ENCODE data around the gene RPRD1B.
"Not testable (repeated sequence)": the region's sequence is repeated elsewhere in the genome, so short reads cannot be mapped to it uniquely, and the experiment has no call there.

RPRD1B gene

DNA sequence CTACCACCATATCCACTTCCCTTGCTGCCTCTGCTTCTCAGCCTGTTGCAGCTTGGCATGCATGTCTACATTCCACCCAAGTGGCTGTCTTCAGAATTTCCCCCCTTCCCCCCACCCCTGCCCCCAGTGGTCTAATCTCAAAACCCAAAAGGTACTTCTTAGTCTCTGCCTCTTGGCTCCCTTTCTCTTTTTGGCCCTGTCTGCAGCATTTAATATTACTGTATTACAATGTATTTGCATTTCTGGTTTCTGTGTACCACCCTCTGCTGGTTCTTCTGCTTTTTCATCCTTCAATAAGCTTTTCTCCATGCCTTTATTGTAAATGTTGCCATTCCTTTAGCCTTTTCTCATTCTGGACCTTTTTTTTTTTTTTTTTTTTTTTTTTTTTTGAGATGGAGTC, 43.0 kb downstream of the RPRD1B start:
- no peak for DNase-seq

- no peak for DNase-seq
Observed at GRCh38 chr20:38078084-38078483, 44.5 kb downstream of the RPRD1B start.

GRCh38 chr20:38079353-38079752, 45.8 kb downstream of the RPRD1B start:
- DNase-seq = no peak

DNA sequence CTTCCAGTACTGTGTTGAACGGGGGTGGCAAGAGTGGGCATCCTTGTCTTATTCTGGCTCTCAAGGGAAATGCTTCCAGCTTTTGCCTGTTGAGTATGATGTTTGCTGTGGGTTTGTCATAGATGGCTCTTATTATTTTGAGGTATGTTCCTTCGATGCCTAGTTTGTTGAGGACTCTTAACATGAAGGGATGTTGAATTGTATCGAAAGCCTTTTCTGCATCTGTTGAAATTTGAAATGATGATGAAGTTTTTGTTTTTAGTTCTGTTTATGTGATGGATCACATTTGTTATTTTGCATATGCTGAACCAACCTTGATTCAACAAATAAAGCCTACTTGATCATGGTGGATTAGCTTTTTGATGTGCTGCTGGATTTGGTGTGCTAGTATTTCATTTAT, 48.0 kb downstream of the RPRD1B start:
- no peak for DNase-seq

DNA sequence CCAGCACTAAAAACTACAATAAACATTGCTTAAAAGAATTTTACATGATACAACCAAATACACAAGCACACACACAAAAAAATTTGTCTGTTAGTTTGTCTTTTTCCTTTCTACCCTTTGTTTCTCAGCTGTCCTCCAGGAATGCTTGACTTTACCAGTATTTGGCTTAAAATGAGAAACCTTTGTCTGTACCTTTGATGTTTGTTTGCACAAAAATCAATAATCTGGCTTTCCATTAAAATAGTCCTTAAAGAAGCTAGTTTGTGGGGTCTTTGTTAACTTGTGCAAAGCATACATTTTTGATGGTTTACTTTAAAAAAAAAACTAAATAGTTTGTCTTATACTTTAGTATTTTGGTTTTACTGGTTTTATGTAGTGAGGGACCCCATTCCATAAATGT, 49.3 kb downstream of the RPRD1B start:
- DNase-seq = no peak

- DNase-seq = no peak
Observed at GRCh38 chr20:38083338-38084048, 49.9 kb downstream of the RPRD1B start.

- no peak for DNase-seq
Observed at GRCh38 chr20:38084425-38084951, 50.9 kb downstream of the RPRD1B start.

DNA sequence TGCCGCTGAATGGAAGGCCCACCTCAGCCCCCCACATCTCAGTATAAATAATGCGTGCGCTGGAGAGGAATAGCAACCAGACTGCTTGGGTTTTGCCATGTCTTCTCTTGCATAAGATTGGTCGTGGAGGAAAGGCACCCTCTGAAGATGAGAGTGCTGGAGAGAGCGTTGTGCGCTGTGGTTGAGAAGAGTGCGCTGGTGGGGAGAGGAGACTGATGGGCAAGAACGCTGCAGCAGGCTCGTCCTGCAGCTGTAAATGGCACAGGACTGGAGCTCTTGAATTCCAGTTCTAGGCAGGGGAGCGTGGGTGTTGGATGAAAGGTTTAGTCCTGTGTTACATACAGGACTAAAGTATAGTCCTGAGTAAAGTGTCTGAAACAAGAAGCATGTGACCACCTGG, 51.5 kb downstream of the RPRD1B start:
- no peak for DNase-seq

DNA sequence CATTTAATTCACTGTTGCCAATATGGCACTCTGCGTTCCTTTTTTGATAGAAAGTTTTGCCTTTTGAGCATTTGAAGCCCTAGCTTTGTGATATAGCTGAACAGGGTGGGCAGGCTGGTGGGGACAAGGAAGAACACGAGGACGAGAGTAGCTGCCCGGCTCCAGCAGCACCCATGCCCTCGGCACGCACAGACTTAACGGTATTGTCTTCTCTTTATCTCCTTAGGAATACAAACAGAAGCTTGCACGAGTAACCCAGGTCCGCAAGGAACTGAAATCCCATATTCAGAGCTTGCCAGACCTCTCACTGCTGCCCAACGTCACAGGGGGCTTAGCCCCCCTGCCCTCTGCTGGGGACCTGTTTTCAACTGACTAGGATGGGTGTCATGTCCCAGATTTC, 56.0 kb downstream of the RPRD1B start:
- DNase-seq = no peak

- no peak for DNase-seq
Observed at GRCh38 chr20:38090061-38090460, 56.5 kb downstream of the RPRD1B start.

DNA sequence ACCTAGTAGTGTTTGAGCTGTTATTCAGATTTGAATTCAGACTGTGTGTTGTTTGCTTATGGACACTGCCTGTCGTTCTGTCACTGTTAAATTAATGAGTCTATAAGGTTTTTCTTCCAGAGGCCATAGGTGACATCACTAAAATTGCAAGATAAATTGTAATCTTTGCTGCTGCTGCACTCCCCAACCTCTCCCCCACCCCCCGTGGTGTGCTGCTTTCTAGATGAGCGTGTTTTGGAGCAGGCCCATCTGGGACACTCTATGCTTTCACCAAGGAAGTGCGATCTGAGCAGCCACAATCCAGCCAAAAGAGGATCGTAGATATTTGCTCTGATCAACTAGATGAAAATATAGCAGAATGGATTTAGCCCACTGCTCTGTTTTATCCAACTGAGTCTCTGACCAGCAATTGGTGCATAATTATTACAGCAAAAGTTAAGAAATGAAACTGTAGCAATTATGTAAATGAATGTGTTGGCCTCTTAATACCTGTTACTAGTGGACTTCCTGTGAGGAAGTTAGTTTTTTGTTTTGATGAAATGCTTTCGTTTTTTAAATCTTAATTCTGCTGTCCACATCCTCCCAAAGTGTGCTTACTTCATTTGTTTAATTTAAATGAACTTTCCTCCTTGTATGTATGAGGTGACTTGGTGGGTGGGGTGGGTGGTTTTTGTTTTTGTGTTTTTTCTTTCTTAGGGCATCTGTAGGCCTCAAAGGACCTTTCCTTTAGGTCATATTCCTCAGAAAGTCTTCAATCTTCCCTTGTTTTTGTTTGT, 58.1 kb downstream of the RPRD1B start:
- no peak for DNase-seq

- DNase-seq = no peak
Observed at GRCh38 chr20:38092260-38092857, 58.8 kb downstream of the RPRD1B start.

- DNase-seq = no peak
Observed at GRCh38 chr20:38092915-38093314, 59.4 kb downstream of the RPRD1B start.

- no peak for DNase-seq
Observed at GRCh38 chr20:38093641-38094077, 60.1 kb downstream of the RPRD1B start.

GRCh38 chr20:38094373-38094891, 60.9 kb downstream of the RPRD1B start:
- DNase-seq = no peak

- DNase-seq = no peak
Observed at GRCh38 chr20:38095017-38095686, 61.6 kb downstream of the RPRD1B start.

- no peak for DNase-seq
Observed at GRCh38 chr20:38098952-38099351, 65.4 kb downstream of the RPRD1B start.

GRCh38 chr20:38102206-38102605, 68.7 kb downstream of the RPRD1B start:
- DNase-seq = not testable (repeated sequence)

DNA sequence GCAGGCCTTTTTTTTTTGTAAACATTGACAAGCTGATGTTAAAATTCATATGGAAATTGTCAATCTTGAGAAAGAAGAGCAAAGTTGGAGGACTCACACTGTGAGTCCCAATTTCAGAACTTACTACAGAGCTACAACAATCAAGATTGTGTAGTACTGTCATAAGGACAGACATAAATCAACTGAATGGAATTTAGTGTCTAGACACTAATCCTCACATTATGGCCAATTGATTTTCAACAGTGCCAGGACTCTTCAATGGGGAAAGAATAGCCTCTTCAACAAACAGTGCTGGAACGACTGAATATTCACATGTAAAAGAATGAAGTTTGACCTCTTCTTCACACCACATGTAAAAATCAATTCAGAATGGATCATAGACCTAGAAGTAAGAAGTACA, 70.7 kb downstream of the RPRD1B start:
- no peak for DNase-seq

GRCh38 chr20:38106461-38106860, 72.9 kb downstream of the RPRD1B start:
- DNase-seq = no peak

- DNase-seq = not testable (repeated sequence)
Observed at GRCh38 chr20:38107386-38107785, 73.8 kb downstream of the RPRD1B start.

DNA sequence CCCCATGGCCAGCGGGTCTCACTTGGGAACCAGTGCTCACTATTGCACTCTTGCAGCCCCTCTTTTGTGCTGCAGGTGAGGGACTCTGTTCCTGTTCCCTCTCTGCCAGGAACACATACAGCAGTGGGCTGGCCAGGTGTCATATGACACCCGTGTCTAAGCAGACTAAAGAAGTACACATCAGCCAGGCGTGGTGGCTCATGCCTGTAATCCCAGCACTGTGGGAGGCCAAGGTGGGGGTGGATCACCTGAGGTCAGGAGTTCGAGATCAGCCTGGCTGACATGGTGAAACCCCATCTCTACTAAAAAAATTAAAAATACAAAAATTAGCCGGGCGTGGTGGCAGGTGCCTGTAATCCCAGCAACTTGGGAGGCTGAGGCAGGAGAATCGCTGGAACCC, 74.4 kb downstream of the RPRD1B start:
- not testable (repeated sequence) for DNase-seq

GRCh38 chr20:38108438-38108985, 75.0 kb downstream of the RPRD1B start:
- no peak for DNase-seq

Measured in NCI-H524 treated with DMSO at 0.1 percent for 48 hours (cell line).